HepG2 (cell line): ENCODE measurements around the gene CBX5. TPM values are rescaled to one million over a fixed set of nuclear protein-coding genes. Genes with fewer than 3 reads are reported as not detected.

ENCODE experiments used
- AGO2 ChIP-seq: fragments of 200-400 bp; formaldehyde crosslinking; optimal IDR thresholded peaks from 2 replicates; pipeline ENCODE3; 2017; ENCODE audit warnings: mild to moderate bottlenecking, low read depth, low read length, moderate library complexity
- CBFB ChIP-seq: sonication (generic); formaldehyde crosslinking; IDR thresholded peaks from 2 replicates; pipeline ENCODE4 v1.4.0; 2020; ENCODE audit warnings: missing genetic modification reagents
- ESRRA ChIP-seq: sonication (generic); formaldehyde crosslinking; IDR thresholded peaks from 2 replicates; pipeline ENCODE4 v1.5.1; 2020; ENCODE audit warnings: mild to moderate bottlenecking, low read depth, missing genetic modification reagents
- FOXC1 ChIP-seq: sonication (generic); formaldehyde crosslinking; IDR thresholded peaks from 2 replicates; pipeline ENCODE4 v1.8.0; 2022; ENCODE audit warnings: mild to moderate bottlenecking, missing genetic modification reagents, borderline replicate concordance
- HOXA9 ChIP-seq: sonication (generic); formaldehyde crosslinking; IDR thresholded peaks from 2 replicates; pipeline ENCODE4 v1.8.1; 2022; ENCODE audit warnings: missing genetic modification reagents, mild to moderate bottlenecking, moderate library complexity, borderline replicate concordance
- IRX3 ChIP-seq: sonication (generic); formaldehyde crosslinking; IDR thresholded peaks from 2 replicates; pipeline ENCODE4 v1.8.1; 2023; ENCODE audit warnings: mild to moderate bottlenecking, low read depth, missing genetic modification reagents, borderline replicate concordance
- MTF1 ChIP-seq: sonication (generic); formaldehyde crosslinking; IDR thresholded peaks from 2 replicates; pipeline ENCODE4 v1.5.0; 2020; ENCODE audit warnings: missing genetic modification reagents
- PRDM10 ChIP-seq: sonication (generic); formaldehyde crosslinking; IDR thresholded peaks from 2 replicates; pipeline ENCODE4 v1.4.0; 2020; ENCODE audit warnings: low read depth, missing genetic modification reagents
- RARA ChIP-seq: IDR thresholded peaks from 2 replicates; pipeline ENCODE4 v1.6.1; 2016; ENCODE audit warnings: missing genetic modification reagents, missing compliant biosample characterization
- REXO4 ChIP-seq: sonication (generic); formaldehyde crosslinking; IDR thresholded peaks from 2 replicates; pipeline ENCODE4 v1.8.0; 2022; ENCODE audit warnings: missing genetic modification reagents, mild to moderate bottlenecking, borderline replicate concordance
- SMARCE1 ChIP-seq: fragments of 450-650 bp; IDR thresholded peaks from 2 replicates; pipeline ENCODE4 v1.6.1; 2017; ENCODE audit warnings: borderline replicate concordance
- TFDP2 ChIP-seq: sonication (generic); formaldehyde crosslinking; IDR thresholded peaks from 2 replicates; pipeline ENCODE4 v1.4.0; 2020; ENCODE audit warnings: missing genetic modification reagents
- ZBTB26 ChIP-seq: IDR thresholded peaks from 2 replicates; pipeline ENCODE4 v1.6.1; 2016; ENCODE audit warnings: missing compliant biosample characterization, missing genetic modification reagents, borderline replicate concordance
- ZC3H4 ChIP-seq: sonication (generic); formaldehyde crosslinking; IDR thresholded peaks from 2 replicates; pipeline ENCODE4 v1.4.0; 2020; ENCODE audit warnings: missing genetic modification reagents, borderline replicate concordance
- ZMYM2 ChIP-seq: sonication (generic); formaldehyde crosslinking; IDR thresholded peaks from 2 replicates; pipeline ENCODE4 v1.8.0; 2022; ENCODE audit warnings: mild to moderate bottlenecking, missing genetic modification reagents
- ZNF329 ChIP-seq: sonication (generic); formaldehyde crosslinking; IDR thresholded peaks from 2 replicates; pipeline ENCODE4 v1.9.0; 2021; ENCODE audit warnings: low read depth, mild to moderate bottlenecking, missing genetic modification reagents
- ZNF639 ChIP-seq: conservative IDR thresholded peaks from 2 replicates; pipeline ENCODE4 v1.6.1; 2018; ENCODE audit warnings: missing genetic modification reagents
- ZNF782 ChIP-seq: sonication (generic); formaldehyde crosslinking; IDR thresholded peaks from 2 replicates; pipeline ENCODE4 v1.4.0; 2020; ENCODE audit warnings: missing genetic modification reagents, mild to moderate bottlenecking, borderline replicate concordance
- ZNF800 ChIP-seq: sonication (generic); formaldehyde crosslinking; IDR thresholded peaks from 2 replicates; pipeline ENCODE4 v1.4.0; 2020; ENCODE audit warnings: missing genetic modification reagents
- polyA plus RNA-seq, 8 experiments: library from polyadenylated mRNA; depleted of rRNA in 3 of 8; stranded (reverse) in 7 of 8; unstranded in 1 of 8; fragments of >200 nt; fragmentation: Illumina TruSeq in 4 of 8; extraction: Trizol in 4 of 8; gene quantifications; 2 replicates each; pipeline versions ENCODE4 v1.2.1 to v1.2.3, GENCODE V29; 2011 to 2016; ENCODE audit warnings: low read depth in 4 of 8, missing spikeins in 1 of 8, mixed read lengths in 1 of 8; ENCODE audit not compliant: insufficient read depth in 1 of 8
- total RNA-seq, 5 experiments: library from RNA; depleted of rRNA; stranded (reverse); fragments of >200 nt; fragmentation: Illumina TruSeq; extraction: Trizol; gene quantifications; 2 replicates each; pipeline ENCODE4 v1.2.3, GENCODE V29; 2016; ENCODE audit warnings: low read depth in 1 of 5

CBX5 gene
- total and polyA plus RNA-seq, 2 of the 13 experiments (the other 11 are each of a cell fraction or from before 2014, with no cell fraction given) = 16.0 to 22.2 TPM

GRCh38 chr12:54294152-54294952 is 14.4 kb upstream of the CBX5 start (continued):
- no peak for TF ChIP-seq TFDP2 (CRISPR knock-in tag)
- no peak for TF ChIP-seq SMARCE1
- no peak for TF ChIP-seq HOXA9 (CRISPR knock-in tag)
- TF ChIP-seq ZMYM2 (CRISPR knock-in tag) = peak; percentile 77; the same call in 1 of the 2 replicates
- TF ChIP-seq ZBTB26 (CRISPR knock-in tag) = no peak
- TF ChIP-seq FOXC1 (CRISPR knock-in tag) = peak; percentile 37; the same call in 1 of the 2 replicates
- no peak for TF ChIP-seq REXO4 (CRISPR knock-in tag)
- TF ChIP-seq ZNF800 = no peak
- TF ChIP-seq AGO2 = no peak
- peak; percentile 98 for TF ChIP-seq RARA (CRISPR knock-in tag)
- TF ChIP-seq ZC3H4 (CRISPR knock-in tag) = no peak
- no peak for TF ChIP-seq CBFB (CRISPR knock-in tag)
- no peak for TF ChIP-seq ZNF329 (CRISPR knock-in tag)
- no peak for TF ChIP-seq MTF1
- no peak for TF ChIP-seq ZNF639 (CRISPR knock-in tag)
- peak; percentile 38; the same call in 1 of the 2 replicates for TF ChIP-seq ESRRA (CRISPR knock-in tag)
- no peak for TF ChIP-seq IRX3 (CRISPR knock-in tag)
- TF ChIP-seq ZNF782 (CRISPR knock-in tag) = no peak
- TF ChIP-seq PRDM10 (CRISPR knock-in tag) = peak; percentile 40; the same call in 1 of the 2 replicates
